MCF 10A (cell line): ENCODE data around the gene PRIMA1. TPM values are rescaled to one million over a fixed set of nuclear protein-coding genes. Genes with fewer than 3 reads are reported as not detected.

Source experiments
- BruUV-seq: library from RNA; stranded (reverse); fragments of 400-500 nt; replicated peaks from 2 replicates; lab custom pipeline; 2021; lab: Mats Ljungman, UMichigan
- CTCF ChIA-PET: fragments of 300-600 bp; sonication (Branson Sonifier 250); formaldehyde crosslinking; extraction: SDS; loops from one replicate; lab custom pipeline; 2021; ENCODE audit warnings: antibody characterized with exemption, inconsistent platforms; lab: Yijun Ruan, JAX
- POLR2A ChIA-PET: fragments of 300-600, 350-650 bp; sonication (Branson Sonifier 250); formaldehyde crosslinking; extraction: SDS; loops from one replicate; lab custom pipeline; 2020; ENCODE audit warnings: antibody characterized with exemption, inconsistent platforms; lab: Yijun Ruan, JAX
- DNase-seq: peaks from one replicate; pipeline ENCODE4 v3.0.0-alpha.2; 2018; ENCODE audit not compliant: unreplicated experiment
- H3K27ac Mint-ChIP-seq: one replicate; pipeline ENCODE4 v1.8.0; 2022; ENCODE audit warnings: mild to moderate bottlenecking, low read depth, mixed read lengths; ENCODE audit not compliant: unreplicated experiment
- H3K27me3 Mint-ChIP-seq: one replicate; pipeline ENCODE4 v1.8.0; 2022; ENCODE audit warnings: mixed read lengths; ENCODE audit not compliant: insufficient read depth, unreplicated experiment
- H3K36me3 Mint-ChIP-seq: one replicate; pipeline ENCODE4 v1.8.0; 2022; ENCODE audit warnings: mild to moderate bottlenecking, moderate library complexity, mixed read lengths; ENCODE audit not compliant: insufficient read depth, unreplicated experiment
- H3K4me1 Mint-ChIP-seq: one replicate; pipeline ENCODE4 v1.8.0; 2022; ENCODE audit warnings: mixed read lengths; ENCODE audit not compliant: insufficient read depth, unreplicated experiment
- H3K4me3 Mint-ChIP-seq: one replicate; pipeline ENCODE4 v1.8.0; 2022; ENCODE audit warnings: mild to moderate bottlenecking, moderate library complexity, mixed read lengths; ENCODE audit not compliant: unreplicated experiment
- H3K9me3 Mint-ChIP-seq: one replicate; pipeline ENCODE4 v1.8.0; 2022; ENCODE audit warnings: mixed read lengths; ENCODE audit not compliant: unreplicated experiment
- intact Hi-C: fragments of 100-400 bp; cut with micrococcal nuclease; formaldehyde crosslinking; loops from 2 replicates; pipeline ENCODE4 v1.14.1; 2022
- total RNA-seq: library from RNA; stranded (reverse); gene quantifications from 2 replicates; pipeline ENCODE4 v1.2.3, GENCODE V29; 2022
- TF ChIP-seq, protein P1 (sequence below): fragments of 200-600 bp; IDR thresholded peaks from one replicate; pipeline ENCODE4 v1.8.0; 2022; ENCODE audit warnings: antibody characterized with exemption, mild to moderate bottlenecking; ENCODE audit not compliant: unreplicated experiment

PRIMA1 gene
- total RNA-seq, 1 experiment from 2014 or later = not detected

DNA sequence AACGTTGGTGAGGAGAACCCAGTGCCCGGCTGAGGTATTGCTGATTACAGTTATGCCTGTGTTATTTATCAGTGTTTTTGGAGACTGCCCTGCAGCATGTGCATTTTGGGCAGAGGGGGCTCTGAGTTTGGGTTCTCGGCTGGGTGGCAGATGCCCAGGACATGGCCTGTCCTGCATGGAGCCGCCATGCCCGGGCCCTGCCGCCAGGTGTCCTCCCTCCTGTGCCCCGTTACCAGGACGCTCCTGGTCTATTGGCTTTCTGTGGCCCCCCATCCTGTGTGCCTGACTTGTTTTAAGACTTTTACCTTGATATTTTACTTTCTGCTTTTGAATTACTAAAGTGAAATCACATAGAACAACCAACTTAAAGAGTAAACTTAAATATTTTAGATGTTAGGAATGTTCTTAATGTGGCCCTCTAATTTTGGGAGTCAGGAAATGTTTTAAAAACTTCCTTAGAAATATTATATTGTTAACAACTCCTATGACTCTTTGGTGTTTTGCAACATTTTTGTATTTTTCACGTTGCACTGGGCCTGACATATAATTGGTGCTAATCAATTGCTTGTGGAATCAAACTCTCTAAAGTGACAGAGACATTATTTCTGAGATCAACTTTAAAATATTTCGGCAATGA, 51.8 kb downstream of the PRIMA1 start:
- ChIA-PET CTCF (interaction anchor here (1.5 kb wide), 1 partner anchor 80 kb away, joined by 4 read pairs; no protein-coding TSS in a partner anchor), POLR2A (no interaction called here)
- BruUV-seq = no TSS peak
- H3K9me3 Mint-ChIP-seq = no peaks in the 10 kb centered on the region
- H3K27me3 Mint-ChIP-seq = peaks cover 23% of the 10 kb centered on the region
- no peak overlapping the region for H3K4me3 Mint-ChIP-seq
- TF ChIP-seq, protein P1, sequence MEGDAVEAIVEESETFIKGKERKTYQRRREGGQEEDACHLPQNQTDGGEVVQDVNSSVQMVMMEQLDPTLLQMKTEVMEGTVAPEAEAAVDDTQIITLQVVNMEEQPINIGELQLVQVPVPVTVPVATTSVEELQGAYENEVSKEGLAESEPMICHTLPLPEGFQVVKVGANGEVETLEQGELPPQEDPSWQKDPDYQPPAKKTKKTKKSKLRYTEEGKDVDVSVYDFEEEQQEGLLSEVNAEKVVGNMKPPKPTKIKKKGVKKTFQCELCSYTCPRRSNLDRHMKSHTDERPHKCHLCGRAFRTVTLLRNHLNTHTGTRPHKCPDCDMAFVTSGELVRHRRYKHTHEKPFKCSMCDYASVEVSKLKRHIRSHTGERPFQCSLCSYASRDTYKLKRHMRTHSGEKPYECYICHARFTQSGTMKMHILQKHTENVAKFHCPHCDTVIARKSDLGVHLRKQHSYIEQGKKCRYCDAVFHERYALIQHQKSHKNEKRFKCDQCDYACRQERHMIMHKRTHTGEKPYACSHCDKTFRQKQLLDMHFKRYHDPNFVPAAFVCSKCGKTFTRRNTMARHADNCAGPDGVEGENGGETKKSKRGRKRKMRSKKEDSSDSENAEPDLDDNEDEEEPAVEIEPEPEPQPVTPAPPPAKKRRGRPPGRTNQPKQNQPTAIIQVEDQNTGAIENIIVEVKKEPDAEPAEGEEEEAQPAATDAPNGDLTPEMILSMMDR = no peak
- H3K27ac Mint-ChIP-seq = no peak overlapping the region
- intact Hi-C loops = no loop called here
- DNase-seq = no peak
- H3K4me1 Mint-ChIP-seq = no peaks in the 10 kb centered on the region
- H3K36me3 Mint-ChIP-seq = no peaks in the 10 kb centered on the region

DNA sequence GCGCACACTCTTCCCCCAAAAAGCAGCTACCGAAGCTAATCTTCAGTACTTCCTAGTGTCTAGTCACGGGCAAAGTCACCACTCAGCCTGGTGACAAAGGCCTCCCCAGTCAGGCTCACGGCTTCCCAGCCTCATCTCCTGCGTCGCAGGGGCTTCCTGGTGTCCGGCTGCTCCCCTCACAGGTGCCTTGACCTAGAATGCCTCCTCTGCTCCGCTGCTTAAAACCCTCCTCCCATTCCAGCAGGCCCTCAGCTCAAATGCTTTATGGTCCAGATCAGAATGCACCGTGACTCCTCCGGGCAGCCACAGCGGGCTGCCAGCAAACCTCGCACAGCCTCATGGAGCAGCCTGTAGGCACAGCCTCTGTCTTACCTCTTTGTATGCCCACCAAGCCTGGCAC, 53.1 kb downstream of the PRIMA1 start:
- Mint-ChIP-seq H3K27me3 (peaks cover 22% of the 10 kb centered on the region), H3K9me3 (no peaks in the 10 kb centered on the region), H3K36me3 (no peaks in the 10 kb centered on the region), H3K4me3 (no peak overlapping the region), H3K4me1 (peaks cover 2% of the 10 kb centered on the region), H3K27ac (no peak overlapping the region)
- DNase-seq = no peak
- ChIA-PET CTCF (no interaction called here), POLR2A (interaction anchor here (0.6 kb wide), 1 partner anchor 525 kb away, joined by 3 read pairs; no protein-coding TSS in a partner anchor)
- TF ChIP-seq, protein P1 = no peak
- intact Hi-C loops = no loop called here
- no TSS peak for BruUV-seq

DNA sequence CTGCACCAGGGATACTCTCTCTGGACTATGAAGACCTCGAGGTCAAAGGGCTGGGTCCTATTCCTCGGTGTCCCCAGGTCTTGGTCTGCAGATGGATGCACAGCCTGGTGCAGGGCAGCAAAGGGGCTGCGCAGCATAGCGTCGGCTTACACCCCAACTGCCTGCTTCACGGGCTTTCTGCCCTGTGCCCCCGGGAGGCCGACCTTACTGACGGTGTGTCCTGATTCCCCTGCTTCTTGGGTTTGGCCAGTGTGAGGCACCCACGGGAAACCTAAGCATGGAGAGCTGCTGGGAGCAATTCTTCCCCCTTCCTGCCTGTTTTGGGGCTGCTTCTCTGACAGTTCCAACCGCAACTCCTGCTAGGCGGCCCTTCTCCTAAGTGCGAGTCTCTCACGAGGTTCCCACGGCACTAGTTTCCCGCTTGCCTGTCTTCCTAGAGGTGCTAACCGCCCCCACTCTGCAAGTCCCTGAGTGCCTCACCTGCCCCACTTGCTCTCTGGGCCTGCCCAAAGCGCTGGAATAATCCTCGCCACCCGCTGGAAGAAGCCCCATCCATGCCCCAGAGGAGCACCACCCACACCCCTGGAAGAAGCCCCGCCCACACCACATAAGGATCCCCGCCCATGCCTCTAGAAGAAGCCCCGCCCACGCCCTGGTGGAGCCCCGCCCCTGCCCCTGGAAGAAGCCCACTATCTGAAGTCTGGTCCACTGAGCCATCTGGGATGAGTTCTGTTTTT, 54.0 kb downstream of the PRIMA1 start:
- Mint-ChIP-seq H3K4me1 (peaks cover 11% of the 10 kb centered on the region), H3K27me3 (peaks cover 16% of the 10 kb centered on the region), H3K27ac (no peak overlapping the region), H3K4me3 (no peak overlapping the region), H3K9me3 (no peaks in the 10 kb centered on the region), H3K36me3 (no peaks in the 10 kb centered on the region)
- ChIA-PET CTCF (no interaction called here), POLR2A (interaction anchor here (0.5 to 0.6 kb wide), 2 partner anchors 507 to 524 kb away, joined by 3 read pairs; no protein-coding TSS in a partner anchor)
- TF ChIP-seq, protein P1 = no peak
- intact Hi-C loops = no loop called here
- DNase-seq = peak; percentile 18
- no TSS peak for BruUV-seq

DNA sequence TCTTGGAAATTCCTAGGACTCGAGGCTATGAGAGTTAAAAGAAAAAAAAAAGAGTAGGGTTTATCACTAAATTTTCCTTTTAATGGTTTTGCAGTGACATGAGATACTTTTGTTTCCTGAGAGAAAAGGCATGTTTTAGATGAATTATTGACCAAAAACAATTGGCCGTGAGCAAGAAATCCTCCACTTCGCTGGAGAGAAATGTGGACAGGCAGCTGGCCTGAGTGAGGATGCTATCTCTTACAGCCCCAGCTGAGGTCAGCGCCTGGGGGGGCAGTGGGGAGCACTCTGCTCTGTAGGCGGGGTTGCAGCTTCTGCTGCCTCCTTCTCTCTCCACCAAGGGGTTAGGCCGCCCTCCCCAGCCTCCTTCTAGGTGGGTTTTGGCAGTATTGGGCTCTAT, 54.7 kb downstream of the PRIMA1 start:
- intact Hi-C loops = no loop called here
- Mint-ChIP-seq H3K9me3 (no peaks in the 10 kb centered on the region), H3K27ac (no peak overlapping the region), H3K27me3 (peaks cover 10% of the 10 kb centered on the region), H3K4me3 (no peak overlapping the region), H3K36me3 (no peaks in the 10 kb centered on the region), H3K4me1 (peaks cover 13% of the 10 kb centered on the region)
- ChIA-PET POLR2A (no interaction called here), CTCF (no interaction called here)
- BruUV-seq = no TSS peak
- DNase-seq = no peak
- TF ChIP-seq, protein P1 = no peak
